ENCODE measurements around the gene CSMD2.

CSMD2 gene

DNA sequence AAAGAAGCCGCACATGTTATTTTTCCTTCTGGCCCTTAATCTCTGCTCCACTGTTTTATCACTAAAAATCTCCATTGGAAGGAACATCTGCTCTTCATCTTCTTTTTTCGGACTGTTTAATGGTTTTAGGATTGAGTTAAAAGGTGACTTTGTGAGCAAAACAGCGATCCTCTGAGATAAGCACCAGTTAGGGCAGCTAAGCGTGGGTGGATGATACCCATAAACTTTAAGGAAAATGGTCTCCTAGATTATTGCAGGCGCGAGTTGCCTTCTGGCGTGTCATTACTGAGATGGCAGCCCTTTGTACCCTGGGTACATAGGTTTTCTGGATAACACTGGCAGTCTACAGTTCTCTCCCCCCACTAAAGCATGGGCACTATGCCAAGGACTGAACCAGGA, 345.1 kb downstream of the CSMD2 start:
- DNase-seq (ENCODE audit: low read depth in 2 of 2): no peak

GRCh38 chr1:33819290-33819912, 345.6 kb downstream of the CSMD2 start:
- DNase-seq (ENCODE audit: low read depth in 2 of 2): no peak

DNA sequence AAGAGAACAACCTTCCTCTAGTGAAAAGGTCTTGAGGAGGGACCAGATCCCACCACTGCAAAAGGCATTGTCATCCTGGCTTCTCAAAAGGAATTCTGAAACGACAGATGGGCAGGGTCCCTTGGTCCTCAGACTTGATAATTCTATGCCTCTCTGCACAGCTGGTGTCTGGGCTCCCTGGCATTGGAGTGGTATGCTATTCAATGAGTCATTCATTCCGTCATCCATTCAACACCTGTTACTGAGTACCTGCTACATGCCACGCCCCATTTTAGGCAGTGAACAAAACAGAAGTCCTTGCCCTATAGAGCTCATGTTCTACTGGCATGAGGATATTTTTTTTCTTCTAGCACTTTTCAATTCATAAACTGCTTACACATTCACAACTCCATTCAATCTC, 347.0 kb downstream of the CSMD2 start:
- DNase-seq (ENCODE audit: low read depth in 2 of 2): no peak

- no peak for DNase-seq (ENCODE audit: low read depth in 2 of 2)
Observed at GRCh38 chr1:33815061-33815460, 350.0 kb downstream of the CSMD2 start.

- DNase-seq (ENCODE audit: low read depth in 2 of 2): no peak
Observed at GRCh38 chr1:33814166-33814565, 350.9 kb downstream of the CSMD2 start.

DNA sequence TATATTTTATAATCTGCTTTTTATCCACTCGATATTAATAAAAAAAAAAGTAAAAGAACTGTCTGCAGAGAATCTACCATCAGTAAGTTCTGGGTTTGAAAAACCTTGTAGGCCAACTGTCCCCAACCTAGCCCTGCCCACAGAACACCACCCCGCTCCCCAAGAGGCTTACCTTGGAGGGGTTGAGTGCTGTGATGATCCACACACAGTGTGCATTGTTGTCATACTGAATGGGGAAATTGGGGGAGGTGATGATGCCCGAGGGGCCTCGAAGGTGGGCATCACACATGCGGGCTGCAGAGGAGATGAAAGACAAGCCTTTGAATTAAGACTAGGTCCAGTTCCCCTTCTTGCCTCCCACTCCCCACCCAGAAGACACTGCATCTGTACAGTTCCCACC, 354.5 kb downstream of the CSMD2 start:
- DNase-seq (ENCODE audit: low read depth in 2 of 2): no peak

- no peak for DNase-seq (ENCODE audit: low read depth in 2 of 2)
Observed at GRCh38 chr1:33805988-33806387, 359.0 kb downstream of the CSMD2 start.

- DNase-seq (ENCODE audit: low read depth in 2 of 2): no peak
Observed at GRCh38 chr1:33802268-33802667, 362.8 kb downstream of the CSMD2 start.

GRCh38 chr1:33797849-33798248, 367.2 kb downstream of the CSMD2 start:
- no peak for DNase-seq (ENCODE audit: low read depth in 2 of 2)

DNA sequence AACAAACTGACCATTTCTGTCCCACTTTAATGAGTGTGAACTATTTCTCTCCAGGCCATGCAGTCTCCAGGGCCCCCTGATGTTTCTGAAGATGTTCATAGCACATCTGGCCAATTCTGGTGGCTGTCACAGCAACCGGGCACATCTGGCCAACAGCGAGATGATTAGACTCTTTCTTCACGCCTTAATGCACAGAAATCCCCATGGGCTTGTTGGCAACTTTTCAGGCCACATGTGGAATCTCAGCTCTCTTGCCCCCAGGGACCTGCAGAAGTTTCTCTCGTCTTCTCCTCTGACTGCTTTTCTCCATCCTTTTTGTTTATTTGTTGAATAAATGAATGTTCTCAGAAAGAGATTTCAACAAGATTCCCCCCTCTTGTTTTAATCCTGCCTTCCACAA, 372.4 kb downstream of the CSMD2 start:
- DNase-seq (ENCODE audit: low read depth in 2 of 2): no peak

DNA sequence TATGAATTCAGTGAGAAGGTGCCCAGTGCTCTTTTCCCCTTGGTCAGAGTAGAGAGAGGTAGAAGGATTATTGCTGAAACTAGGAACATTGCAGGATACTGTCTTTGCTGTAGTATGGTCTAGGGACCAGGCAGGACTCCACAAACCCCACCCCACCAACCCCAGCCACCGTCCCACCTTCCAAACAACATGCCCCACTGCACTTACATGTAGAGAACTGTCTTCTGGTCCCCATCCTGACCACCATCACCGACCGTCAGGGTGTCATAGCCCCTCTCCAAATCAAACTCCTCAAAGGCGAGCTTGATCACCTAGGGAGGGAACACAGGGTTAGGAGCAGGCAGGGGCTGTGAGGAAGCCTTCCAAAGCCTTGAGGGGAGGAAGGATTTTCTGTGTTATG, 372.8 kb downstream of the CSMD2 start:
- no peak for DNase-seq (ENCODE audit: low read depth in 2 of 2)

- no peak for DNase-seq (ENCODE audit: low read depth in 2 of 2)
Observed at GRCh38 chr1:33791251-33791650, 373.8 kb downstream of the CSMD2 start.

GRCh38 chr1:33790577-33790976, 374.5 kb downstream of the CSMD2 start:
- DNase-seq (ENCODE audit: low read depth in 2 of 2): no peak

DNA sequence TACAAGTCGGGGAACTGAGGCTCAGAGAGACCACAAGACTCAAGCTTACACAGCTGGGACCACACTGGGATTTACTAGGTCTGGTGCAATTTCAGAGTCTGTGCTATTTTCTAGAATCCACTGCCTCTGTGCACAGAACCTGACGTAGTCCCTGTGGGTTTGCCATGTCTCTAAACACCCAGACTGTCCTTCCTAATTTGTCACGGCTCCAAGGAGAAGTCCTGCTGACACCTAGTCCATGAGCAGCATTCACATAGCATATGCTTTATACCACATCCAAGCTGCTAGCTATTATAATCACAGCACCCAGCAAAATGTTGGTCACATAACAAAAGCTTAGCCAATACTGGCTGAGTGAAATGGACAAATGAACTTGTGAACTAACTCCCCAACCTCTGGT, 380.2 kb downstream of the CSMD2 start:
- no peak for DNase-seq (ENCODE audit: low read depth in 2 of 2)

DNA sequence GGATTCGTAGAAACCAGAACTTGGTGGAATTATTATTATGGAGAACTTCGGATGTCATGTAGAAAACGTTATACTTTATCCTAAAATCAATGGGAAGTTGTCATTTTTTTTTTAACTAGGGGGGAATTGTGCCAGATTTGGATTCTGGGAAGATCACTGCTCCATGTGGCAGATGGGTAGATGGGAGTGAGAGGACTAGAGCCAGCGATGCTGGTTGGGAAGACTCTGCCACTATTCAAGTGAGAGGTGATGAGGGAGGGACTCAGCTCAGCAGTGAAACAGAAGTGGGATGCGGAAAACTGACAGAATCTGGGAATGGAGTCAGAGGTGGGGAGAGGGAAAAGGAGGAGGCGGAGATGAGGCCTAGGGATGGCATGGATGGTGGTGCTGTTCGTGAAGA, 382.3 kb downstream of the CSMD2 start:
- no peak for DNase-seq (ENCODE audit: low read depth in 2 of 2)

GRCh38 chr1:33781652-33782051, 383.4 kb downstream of the CSMD2 start:
- DNase-seq (ENCODE audit: low read depth in 2 of 2): no peak

DNA sequence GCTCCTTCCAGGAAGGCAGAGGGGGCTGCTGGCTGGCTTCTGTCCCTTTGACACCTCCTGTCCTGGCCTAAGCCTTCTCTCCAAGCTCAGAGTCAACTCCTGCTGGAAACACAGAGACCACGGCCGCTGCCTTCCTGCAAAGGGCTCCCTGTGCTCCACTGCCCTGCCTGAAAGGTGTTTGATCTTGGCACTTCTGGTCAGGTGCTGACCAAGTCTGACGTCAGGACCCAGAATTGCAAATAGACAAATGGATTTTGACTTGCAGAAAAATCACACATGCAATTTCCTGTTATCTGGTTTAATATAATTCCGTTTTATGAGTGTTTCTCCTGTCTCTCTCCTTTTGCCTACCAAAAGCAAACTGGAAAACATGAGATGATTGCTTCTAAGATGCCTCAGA, 387.7 kb downstream of the CSMD2 start:
- DNase-seq (ENCODE audit: low read depth in 2 of 2): no peak

DNA sequence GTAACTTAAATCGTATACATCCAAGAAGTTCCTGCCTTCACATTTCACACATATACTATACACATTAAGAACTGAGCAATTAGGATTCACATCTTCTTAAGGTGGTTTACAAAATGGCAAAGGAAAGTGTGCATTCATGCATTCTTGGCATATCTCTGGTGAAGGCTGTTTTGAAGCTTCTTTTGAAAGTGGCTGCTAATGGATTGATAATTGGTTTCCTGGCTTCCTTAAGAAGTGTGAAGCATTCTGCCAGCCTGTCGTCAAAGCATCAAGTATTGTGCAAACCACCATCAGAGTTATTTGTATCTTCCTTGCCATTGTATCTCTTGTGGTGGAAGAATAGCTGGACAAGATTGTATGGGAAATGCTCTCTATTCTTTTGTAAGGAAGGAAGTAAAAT, 396.2 kb downstream of the CSMD2 start:
- no peak for DNase-seq (ENCODE audit: low read depth in 2 of 2)

DNA sequence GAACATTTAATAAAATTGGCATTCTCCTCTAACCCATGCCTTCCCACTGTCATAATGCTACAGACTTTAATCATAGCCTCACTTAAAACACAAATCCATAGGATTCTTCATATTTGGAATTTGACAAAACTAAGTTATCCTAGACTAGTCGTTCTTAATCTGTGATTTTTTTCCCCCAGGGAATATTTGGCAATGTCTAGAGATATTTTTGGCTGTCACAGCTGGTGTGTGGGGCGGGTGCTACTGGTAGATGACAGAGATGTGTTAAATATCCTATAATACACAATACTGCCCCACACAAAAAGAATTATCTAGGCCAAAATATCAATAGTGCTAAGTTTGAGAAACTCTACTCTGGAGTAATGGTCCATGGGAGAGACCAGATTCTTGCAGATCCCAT, 396.9 kb downstream of the CSMD2 start:
- no peak for DNase-seq (ENCODE audit: low read depth in 2 of 2)

GRCh38 chr1:33764149-33764548, 400.9 kb downstream of the CSMD2 start:
- no peak for DNase-seq (ENCODE audit: low read depth in 2 of 2)

- no peak for DNase-seq (ENCODE audit: low read depth in 2 of 2)
Observed at GRCh38 chr1:33763406-33763805, 401.6 kb downstream of the CSMD2 start.

DNA sequence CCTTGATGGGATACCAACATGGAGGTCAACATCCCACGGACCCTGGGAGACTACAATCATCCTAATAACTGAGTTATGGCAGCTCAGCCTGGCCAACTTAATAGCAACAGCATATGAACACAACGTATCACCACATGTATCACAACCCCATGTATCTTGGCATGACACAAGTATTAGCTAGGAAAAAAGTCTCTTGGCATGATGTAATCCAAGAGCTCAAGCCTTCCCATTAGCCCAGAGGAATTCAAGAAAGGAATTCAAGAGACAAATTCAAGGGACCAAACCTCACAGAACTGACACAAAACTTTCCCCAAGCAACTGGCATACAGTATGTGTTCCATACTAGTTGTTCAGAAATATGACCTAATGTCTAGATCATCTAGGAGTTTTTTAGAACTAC, 402.1 kb downstream of the CSMD2 start:
- no peak for DNase-seq (ENCODE audit: low read depth in 2 of 2)

- no peak for DNase-seq (ENCODE audit: low read depth in 2 of 2)
Observed at GRCh38 chr1:33762109-33762830, 402.8 kb downstream of the CSMD2 start.

GRCh38 chr1:33758698-33759097, 406.3 kb downstream of the CSMD2 start:
- DNase-seq (ENCODE audit: low read depth in 2 of 2): no peak
